Measurements from ENCODE around the gene SLC38A8.

Gene SLC38A8

DNA sequence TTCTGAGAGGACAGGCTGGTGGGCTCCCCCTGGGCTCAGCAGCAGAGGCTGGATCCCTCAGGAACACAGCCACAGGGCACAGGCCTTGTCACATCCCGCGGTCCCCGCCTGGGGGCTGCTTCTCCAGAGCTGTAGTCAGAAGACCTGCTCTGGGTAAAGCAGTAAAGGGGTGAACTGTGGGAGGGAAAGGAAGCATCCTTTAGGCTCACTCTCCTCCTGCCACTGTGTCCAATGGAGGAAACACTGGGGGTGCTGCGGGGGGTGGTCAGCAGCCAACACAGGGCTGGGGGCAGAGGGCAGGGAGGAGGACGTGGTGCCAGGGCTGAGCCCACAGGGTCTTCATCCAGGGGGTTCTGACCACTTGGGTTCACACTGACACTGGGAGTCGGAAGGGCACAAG, 5.0 kb upstream of the SLC38A8 start:
- no peak for DNase-seq

DNA sequence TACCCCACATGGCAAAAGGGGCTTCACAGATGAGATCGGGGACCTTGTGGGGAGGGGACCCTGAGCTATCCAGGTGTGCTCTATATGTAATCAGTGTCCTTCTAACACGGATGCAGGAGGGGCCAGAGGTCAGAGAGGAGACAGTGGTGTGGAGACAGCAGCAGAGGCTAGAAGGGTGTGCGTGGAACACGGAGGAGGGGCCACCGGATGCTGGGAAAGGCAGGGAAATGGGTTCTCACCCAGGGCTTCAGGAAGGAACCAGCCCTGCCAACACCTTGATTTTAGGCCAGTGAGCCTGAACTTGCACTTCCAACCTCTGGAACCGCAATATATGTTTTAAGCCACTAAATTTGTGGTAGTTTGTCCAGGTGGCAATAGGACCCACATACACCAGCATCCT, 4.6 kb upstream of the SLC38A8 start:
- no peak for DNase-seq

DNA sequence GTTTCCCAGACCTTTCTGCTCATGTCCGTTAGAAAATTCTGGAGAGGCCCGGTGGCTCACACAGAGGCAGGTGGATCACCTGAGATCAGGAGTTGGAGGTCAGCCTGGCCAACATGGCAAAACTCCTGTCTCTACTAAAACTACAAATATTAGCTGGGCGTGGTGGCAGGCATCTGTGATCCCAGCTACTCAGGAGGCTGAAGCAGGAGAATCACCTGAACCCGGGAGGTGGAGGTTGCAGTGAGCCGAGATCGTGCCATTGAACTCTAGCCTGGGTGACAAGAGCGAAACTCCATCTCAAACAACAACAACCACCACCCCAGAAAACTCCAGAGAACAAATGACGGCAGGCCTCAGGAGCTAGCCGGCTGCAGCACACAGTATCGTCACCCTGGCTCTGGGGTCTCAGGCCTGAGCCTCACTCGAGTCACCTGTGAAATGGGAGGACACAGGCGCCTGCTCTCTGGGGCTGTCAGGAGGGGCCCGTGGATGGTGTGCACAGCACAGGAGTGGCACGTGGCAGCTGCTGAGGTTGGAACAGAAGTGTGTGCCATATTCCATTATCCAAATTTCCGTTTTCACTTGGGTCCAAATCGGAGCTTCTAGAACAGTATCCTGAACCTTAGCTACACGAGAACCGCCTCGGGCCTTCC, 3.3 kb upstream of the SLC38A8 start:
- DNase-seq, result no peak

DNA sequence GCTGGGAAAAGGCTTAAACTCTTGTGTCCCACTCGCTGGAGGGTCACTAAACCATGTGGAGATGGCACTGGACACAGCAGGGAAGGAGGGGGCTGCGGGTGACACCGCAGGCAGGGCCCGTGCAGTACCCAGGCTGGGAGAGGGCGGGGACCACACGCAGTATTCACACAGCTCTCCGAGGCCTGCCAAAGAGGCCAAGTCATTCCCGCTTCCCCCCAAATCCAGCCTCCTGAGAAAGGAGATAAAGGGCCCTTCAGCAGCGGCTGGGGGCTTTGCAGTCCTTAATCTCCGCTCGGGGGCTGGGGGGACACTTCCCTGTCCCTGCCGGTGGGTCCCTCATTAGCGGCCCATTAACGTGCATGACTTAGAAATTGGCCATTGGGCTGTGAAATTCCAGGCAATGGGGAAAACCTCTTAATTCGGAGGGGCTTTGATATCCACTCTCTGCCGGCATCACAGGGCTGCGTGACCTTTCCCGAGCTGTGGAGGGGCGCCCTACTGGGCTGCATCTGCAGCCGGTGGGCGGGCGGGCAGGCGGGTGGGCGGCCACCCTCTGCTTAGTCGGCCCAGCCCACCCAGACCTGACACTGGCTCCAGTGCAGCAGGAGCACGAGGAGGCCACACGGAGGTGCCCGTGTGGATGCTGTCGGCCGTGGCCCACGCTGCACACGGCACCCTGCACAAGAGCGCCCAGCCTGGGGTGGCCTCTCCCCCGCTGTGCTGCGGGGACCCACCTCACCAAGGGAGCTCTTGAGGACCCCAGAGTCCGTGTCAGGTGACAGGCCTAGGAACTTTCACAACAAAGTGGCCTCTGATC, 2.6 kb upstream of the SLC38A8 start:
- DNase-seq, result no peak

GRCh38 chr16:84044118-84044488, 1.5 kb upstream of the SLC38A8 start:
- peak; percentile 56 for DNase-seq

DNA sequence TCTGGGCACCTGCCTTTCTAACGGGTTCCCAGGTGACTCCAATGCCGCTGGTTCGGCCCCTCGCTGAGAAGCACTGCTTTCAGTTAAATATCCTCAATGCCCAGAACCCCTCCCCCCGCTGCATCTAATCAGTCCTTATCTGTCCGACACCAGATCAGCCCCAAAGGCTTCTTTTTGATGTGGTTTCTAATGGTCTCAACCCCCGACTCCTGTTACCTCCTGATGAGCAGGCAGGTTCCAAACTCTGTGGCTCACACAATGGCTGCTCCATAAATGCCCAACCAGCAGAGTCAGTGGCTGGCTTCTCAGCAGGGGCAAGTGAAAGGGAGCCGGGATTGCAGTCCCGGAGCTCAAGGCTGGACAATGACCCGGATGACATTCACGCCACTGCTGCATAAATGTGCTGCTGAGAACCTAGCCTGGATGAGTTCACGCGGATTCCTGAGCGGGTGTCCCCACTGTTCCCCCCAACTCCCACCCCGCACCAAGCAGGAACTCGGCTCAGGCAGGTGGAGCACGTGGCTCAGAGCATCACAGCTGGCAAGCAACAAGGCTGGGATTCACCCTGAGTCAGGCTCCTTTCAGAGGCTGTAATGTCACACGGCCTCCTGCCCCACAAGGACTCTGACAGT, 1.0 kb upstream of the SLC38A8 start:
- DNase-seq, result peak; percentile 82

- no peak for DNase-seq
Observed at GRCh38 chr16:84042879-84043485, 387 bp upstream of the SLC38A8 start.

DNA sequence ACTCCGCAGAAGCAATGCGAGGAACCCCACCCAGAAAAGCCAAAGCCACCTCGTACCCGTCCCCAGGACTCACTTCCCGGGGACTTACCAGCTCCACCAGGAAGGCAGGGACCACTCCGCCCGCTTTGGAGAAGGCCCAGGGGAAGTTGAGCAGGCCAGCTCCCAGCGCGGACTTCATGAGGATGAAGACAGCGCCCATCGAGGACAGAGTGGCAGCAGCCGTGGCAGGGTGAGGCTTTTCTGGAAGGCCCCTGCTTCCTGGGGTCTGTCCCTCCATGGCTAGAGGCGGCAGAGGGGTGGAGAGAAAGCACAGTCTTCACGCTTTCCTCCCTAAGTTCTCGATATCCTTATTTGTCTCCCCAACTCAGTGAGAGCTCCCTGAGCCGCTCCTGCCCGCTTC, 714 bp downstream of the SLC38A8 start:
- no peak for DNase-seq

DNA sequence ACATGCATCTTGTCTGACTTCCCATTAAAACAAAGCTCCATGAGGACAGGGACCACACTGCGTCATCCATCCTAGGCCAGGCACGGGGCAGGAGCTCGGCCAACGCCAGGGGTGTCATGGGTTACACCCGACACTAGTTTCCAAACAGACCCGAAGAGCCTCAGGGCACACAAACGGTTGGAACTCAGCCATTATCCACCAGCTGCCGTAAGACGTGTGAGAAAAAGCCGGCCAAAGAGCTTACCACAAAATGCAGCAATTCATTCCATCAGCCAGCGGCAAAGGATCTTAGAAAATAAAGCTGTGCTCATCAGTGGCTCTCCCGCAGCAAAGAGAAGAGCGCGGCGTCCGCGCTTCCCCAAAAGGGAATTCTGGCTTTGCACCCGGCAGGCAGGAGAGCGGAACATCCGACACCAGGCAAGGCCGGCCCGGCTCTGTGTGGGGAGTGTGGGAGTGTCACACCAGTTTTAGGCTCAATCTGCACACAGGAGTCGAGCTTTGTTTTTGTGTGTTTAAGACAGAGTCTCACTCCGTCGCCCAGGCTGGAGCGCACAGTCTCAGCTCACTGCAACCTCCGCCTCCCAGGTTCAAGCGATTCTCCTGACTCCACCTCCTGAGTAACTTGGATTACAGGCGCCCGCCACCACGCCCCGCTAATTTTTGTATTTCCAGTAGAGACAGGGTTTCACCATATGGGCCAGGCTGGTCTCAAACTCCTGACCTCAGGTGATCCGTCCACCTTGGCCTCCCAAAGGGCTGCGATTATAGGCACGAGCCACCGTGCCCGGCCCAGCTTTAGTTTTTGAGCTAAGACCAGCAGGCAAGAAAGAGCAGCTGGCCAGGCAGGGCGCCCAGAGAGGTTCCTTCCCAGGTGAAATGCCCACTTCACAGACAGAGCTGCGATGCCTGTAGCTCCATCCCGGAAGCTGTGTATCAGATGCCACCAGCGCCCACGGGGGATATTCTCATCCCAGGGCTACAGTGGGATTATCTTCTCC, 1.5 kb downstream of the SLC38A8 start:
- no peak for DNase-seq

GRCh38 chr16:84040226-84040822, 2.3 kb downstream of the SLC38A8 start:
- no peak for DNase-seq

DNA sequence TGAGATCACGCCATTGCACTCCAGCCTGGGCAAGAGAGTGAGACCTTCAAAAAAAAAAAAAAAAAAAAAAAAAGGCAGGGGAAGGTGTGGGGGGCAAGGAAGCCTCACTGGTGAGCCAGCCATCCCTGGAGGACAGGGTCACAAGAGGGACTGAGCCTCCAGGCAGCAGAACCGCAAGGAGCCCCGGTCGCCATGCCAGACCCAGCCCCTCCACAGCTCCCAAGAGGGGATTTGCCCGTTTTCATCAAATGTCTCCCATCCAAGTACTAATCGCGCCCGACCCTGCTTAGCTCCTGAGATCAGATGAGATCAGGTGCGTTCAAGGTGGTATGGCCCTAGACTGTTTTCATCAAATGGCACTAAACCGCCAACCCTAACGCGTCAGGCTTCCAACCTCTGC, 2.9 kb downstream of the SLC38A8 start:
- no peak for DNase-seq

- DNase-seq, result no peak
Observed at GRCh38 chr16:84038469-84038868, 4.1 kb downstream of the SLC38A8 start.

DNA sequence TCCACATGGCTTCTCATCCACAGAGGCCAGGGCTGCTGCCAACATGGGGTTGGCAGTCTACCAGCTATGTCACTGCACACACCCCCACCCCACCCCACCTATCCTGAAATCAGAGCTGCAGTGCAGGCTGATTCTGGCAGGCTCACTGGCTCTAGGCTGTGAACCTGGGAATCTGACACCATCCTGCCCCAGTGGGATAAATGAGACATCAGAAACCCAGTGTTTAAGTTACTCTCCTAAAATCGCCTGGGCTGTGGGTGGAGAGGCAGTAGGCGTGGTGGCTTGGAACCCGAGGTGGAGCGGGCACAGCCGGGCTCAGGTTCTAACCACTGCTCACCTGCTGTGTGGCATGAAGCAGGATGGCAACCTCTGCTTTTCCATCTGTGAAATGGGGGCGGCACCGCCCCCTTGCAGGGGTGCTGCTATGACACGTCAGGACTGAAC, 5.6 kb downstream of the SLC38A8 start:
- no peak for DNase-seq

DNA sequence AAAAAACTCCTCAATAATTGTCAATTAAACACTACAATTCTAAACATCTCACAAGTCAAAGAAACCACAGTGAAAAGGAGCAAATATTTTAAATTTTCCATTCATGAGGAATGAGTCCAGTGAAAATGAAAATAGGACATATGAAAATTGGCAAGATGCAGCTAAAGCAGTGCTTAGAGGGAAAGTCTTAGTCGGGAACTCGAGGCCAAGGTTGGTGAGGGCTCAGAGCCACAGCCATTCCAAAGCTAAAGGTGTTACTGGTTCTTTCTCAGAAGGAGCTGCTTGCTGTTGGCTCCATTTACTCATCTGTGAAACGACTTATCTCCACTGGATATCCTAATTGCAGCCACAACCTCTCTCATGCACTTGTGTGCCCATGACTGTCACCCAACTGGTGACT, 6.5 kb downstream of the SLC38A8 start:
- no peak for DNase-seq

DNA sequence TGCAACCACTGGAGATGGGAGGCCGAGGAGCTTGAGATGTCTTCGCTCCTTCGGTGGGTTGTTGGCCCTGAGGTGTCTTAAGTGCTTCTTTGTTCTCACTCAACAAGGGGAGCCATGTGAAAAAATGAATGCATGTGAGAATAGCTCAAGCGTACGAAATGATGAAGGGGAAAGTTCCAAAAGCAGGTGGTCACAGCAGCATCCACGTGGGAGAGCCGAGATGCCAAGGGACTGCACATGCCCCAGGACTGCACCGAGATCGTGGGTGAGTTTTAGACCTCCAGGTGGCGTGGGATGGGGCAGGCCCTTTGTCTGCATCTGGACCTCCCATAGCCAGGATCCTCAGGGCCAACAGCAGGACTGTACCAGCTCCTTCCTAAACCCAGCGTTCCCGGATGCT, 8.1 kb downstream of the SLC38A8 start:
- DNase-seq, result no peak

GRCh38 chr16:84033251-84034195, 9.1 kb downstream of the SLC38A8 start:
- DNase-seq, result no peak

DNA sequence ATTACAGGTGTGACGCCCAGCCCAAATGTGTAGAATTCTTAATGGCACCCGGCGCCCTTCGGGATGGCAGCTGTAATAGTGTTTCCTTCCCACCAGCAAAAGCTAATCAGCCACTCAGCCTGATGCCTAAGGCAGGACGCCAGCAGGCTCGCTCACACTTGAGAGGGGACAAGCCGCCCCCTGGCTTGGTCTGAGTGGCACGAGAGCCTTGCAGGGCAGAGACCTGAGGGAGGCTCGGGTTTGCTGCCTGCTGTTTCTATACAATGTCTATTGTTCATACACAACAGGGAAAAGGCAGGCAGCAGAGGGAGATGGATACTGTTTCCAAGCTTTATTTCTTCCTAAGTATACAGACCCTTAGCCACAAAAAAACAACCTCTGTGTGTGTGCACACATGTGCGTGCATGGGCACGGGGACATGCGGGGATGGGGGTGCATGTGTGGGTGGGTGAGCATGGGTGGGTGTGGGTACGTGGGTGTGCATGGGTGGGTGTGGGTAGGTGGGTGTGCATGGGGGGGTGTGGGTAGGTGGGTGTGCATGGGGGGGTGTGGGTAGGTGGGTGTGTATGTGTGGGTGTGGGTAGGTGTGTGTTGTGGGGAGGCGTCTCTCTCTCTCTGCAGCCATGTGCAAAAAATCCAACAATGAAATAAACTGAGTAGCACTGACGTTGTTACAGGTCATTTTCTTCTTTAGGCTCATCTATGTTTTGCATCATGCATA, 10.0 kb downstream of the SLC38A8 start:
- no peak for DNase-seq

GRCh38 chr16:84031556-84031955, 11.0 kb downstream of the SLC38A8 start:
- no peak for DNase-seq

- DNase-seq, result no peak
Observed at GRCh38 chr16:84029297-84030047, 13.1 kb downstream of the SLC38A8 start.

Data from hematopoietic multipotent progenitor cell treated with erythropoietin and hydrocortisone succinate and interleukin-3 and kit ligand, for 6 days (in vitro differentiated cells).